ENCODE results near the gene FABP2. TPM values are rescaled to one million over a fixed set of nuclear protein-coding genes. Genes with fewer than 3 reads are reported as not detected.
"Not testable (repeated sequence)": the region's sequence is repeated elsewhere in the genome, so short reads cannot be mapped to it uniquely, and the experiment has no call there.

The FABP2 gene
- not detected for polyA plus RNA-seq (2012; ENCODE audit: insufficient read depth, insufficient read length)

GRCh38 chr4:119321921-119322687 lies at the start of gene FABP2:
TSS of gene FABP2 (minus strand) at chr4:119322138. CDS start at chr4:119322102, 36 bp downstream.
- H3K4me3 ChIP-seq (ENCODE audit: low read length) = no peak within 1 kb of the TSS
- DNase-seq (ENCODE audit: low read depth, low spot score) = no peak

GRCh38 chr4:119370951-119371683 lies 49.2 kb upstream of the FABP2 start:
- not testable (repeated sequence) for H3K4me3 ChIP-seq (ENCODE audit: low read length)
- DNase-seq (ENCODE audit: low read depth, low spot score) = peak; percentile 11

GRCh38 chr4:119370392-119370791 lies 48.5 kb upstream of the FABP2 start:
- peak; percentile 93 for DNase-seq (ENCODE audit: low read depth, low spot score)
- not testable (repeated sequence) for H3K4me3 ChIP-seq (ENCODE audit: low read length)

GRCh38 chr4:119366802-119367201 lies 44.9 kb upstream of the FABP2 start:
- not testable (repeated sequence) for H3K4me3 ChIP-seq (ENCODE audit: low read length)

GRCh38 chr4:119364203-119364602 lies 42.3 kb upstream of the FABP2 start:
- not testable (repeated sequence) for H3K4me3 ChIP-seq (ENCODE audit: low read length); DNase-seq (ENCODE audit: low read depth, low spot score)

More at GRCh38 chr4:119366802-119367201, 44.9 kb upstream of the FABP2 start:
- not testable (repeated sequence) for DNase-seq (ENCODE audit: low read depth, low spot score)

- H3K4me3 ChIP-seq (ENCODE audit: low read length); DNase-seq (ENCODE audit: low read depth, low spot score): not testable (repeated sequence)
Measured at GRCh38 chr4:119363372-119363771, 41.4 kb upstream of the FABP2 start.

GRCh38 chr4:119362413-119362812 lies 40.5 kb upstream of the FABP2 start:
- not testable (repeated sequence) for H3K4me3 ChIP-seq (ENCODE audit: low read length); DNase-seq (ENCODE audit: low read depth, low spot score)

GRCh38 chr4:119359873-119360272 lies 37.9 kb upstream of the FABP2 start:
- not testable (repeated sequence) for H3K4me3 ChIP-seq (ENCODE audit: low read length); DNase-seq (ENCODE audit: low read depth, low spot score)

GRCh38 chr4:119356796-119357195 lies 34.9 kb upstream of the FABP2 start:
- not testable (repeated sequence) for DNase-seq (ENCODE audit: low read depth, low spot score); H3K4me3 ChIP-seq (ENCODE audit: low read length)

- not testable (repeated sequence) for DNase-seq (ENCODE audit: low read depth, low spot score); H3K4me3 ChIP-seq (ENCODE audit: low read length)
Measured at GRCh38 chr4:119356041-119356440, 34.1 kb upstream of the FABP2 start.

GRCh38 chr4:119353364-119353763 lies 31.4 kb upstream of the FABP2 start:
- DNase-seq (ENCODE audit: low read depth, low spot score); H3K4me3 ChIP-seq (ENCODE audit: low read length): not testable (repeated sequence)

GRCh38 chr4:119348169-119348568 lies 26.2 kb upstream of the FABP2 start:
- not testable (repeated sequence) for DNase-seq (ENCODE audit: low read depth, low spot score); H3K4me3 ChIP-seq (ENCODE audit: low read length)

GRCh38 chr4:119343293-119343692 lies 21.4 kb upstream of the FABP2 start:
- not testable (repeated sequence) for DNase-seq (ENCODE audit: low read depth, low spot score); H3K4me3 ChIP-seq (ENCODE audit: low read length)

- not testable (repeated sequence) for H3K4me3 ChIP-seq (ENCODE audit: low read length); DNase-seq (ENCODE audit: low read depth, low spot score)
Measured at GRCh38 chr4:119339895-119340294, 18.0 kb upstream of the FABP2 start.

GRCh38 chr4:119337010-119337409 lies 15.1 kb upstream of the FABP2 start:
- H3K4me3 ChIP-seq (ENCODE audit: low read length) = no peak overlapping the region

GRCh38 chr4:119336332-119336979 lies 14.5 kb upstream of the FABP2 start:
- not testable (repeated sequence) for DNase-seq (ENCODE audit: low read depth, low spot score); H3K4me3 ChIP-seq (ENCODE audit: low read length)

More at GRCh38 chr4:119337010-119337409, 15.1 kb upstream of the FABP2 start:
- DNase-seq (ENCODE audit: low read depth, low spot score) = no peak

GRCh38 chr4:119329835-119330620 lies 8.1 kb upstream of the FABP2 start:
- no peak for DNase-seq (ENCODE audit: low read depth, low spot score)
- no peak overlapping the region for H3K4me3 ChIP-seq (ENCODE audit: low read length)

GRCh38 chr4:119328695-119329094 lies 6.8 kb upstream of the FABP2 start:
- no peak overlapping the region for H3K4me3 ChIP-seq (ENCODE audit: low read length)
- no peak for DNase-seq (ENCODE audit: low read depth, low spot score)

GRCh38 chr4:119317990-119318389 lies 3.9 kb downstream of the FABP2 start:
- H3K4me3 ChIP-seq (ENCODE audit: low read length) = no peak overlapping the region
- DNase-seq (ENCODE audit: low read depth, low spot score) = no peak

All from Jurkat, Clone E6-1 (cell line).